ENCODE measurements around the gene ATP13A5. TPM values are rescaled to one million over a fixed set of nuclear protein-coding genes. Genes with fewer than 3 reads are reported as not detected.

Gene ATP13A5
- total RNA-seq, 1 experiment from 2014 or later: not detected

DNA sequence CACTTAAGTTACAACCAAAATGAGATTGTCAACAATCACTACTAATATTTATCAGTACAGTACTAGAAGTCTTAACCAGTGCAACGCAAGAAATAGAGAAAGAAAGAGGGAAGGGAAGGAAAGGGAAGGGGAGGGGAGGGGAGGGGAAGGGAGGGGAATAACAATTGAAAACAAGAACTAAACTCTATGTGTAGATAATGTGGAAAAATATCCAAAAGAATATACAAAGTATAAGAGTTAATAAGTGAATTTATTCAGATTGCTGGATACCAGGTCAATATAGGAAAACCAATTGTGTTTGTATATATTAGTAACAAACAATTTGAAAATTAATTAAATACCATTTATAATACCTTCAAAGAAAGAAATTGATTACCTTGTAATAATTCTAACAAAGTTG is 10.7 kb downstream of the ATP13A5 start:
- TF ChIP-seq, protein P1, sequence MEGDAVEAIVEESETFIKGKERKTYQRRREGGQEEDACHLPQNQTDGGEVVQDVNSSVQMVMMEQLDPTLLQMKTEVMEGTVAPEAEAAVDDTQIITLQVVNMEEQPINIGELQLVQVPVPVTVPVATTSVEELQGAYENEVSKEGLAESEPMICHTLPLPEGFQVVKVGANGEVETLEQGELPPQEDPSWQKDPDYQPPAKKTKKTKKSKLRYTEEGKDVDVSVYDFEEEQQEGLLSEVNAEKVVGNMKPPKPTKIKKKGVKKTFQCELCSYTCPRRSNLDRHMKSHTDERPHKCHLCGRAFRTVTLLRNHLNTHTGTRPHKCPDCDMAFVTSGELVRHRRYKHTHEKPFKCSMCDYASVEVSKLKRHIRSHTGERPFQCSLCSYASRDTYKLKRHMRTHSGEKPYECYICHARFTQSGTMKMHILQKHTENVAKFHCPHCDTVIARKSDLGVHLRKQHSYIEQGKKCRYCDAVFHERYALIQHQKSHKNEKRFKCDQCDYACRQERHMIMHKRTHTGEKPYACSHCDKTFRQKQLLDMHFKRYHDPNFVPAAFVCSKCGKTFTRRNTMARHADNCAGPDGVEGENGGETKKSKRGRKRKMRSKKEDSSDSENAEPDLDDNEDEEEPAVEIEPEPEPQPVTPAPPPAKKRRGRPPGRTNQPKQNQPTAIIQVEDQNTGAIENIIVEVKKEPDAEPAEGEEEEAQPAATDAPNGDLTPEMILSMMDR (conservative IDR thresholded peaks at IDR 0.05): no peak

More for the DNA sequence above, 10.7 kb downstream of the ATP13A5 start:
- Mint-ChIP-seq H3K27ac (no peak overlapping the region), H3K4me3 (no peak overlapping the region), H3K36me3 (ENCODE audit: insufficient read depth in 1 of 3, low read depth in 3 of 3) (no peaks in the 10 kb centered on the region), H3K9me3 (no peaks in the 10 kb centered on the region), H3K27me3 (ENCODE audit: low read depth) (no peaks in the 10 kb centered on the region), H3K4me1 (no peaks in the 10 kb centered on the region)
- Histone ChIP-seq H2BK5ac (ENCODE audit: insufficient read length, low read length) (no peak overlapping the region), H3K79me2 (ENCODE audit: insufficient read depth, low read length) (no peaks in the 10 kb centered on the region), H2AK5ac (ENCODE audit: insufficient read length, low read length) (no peak overlapping the region), H3K14ac (ENCODE audit: insufficient read depth, low read length) (no peak overlapping the region), H3K56ac (ENCODE audit: insufficient read length, low read depth, low read length) (no peak overlapping the region), H3K27me3 (ENCODE audit: insufficient read depth, low read length) (no peaks in the 10 kb centered on the region), H4K5ac (ENCODE audit: insufficient read length, low read depth, low read length) (no peak overlapping the region), H4K91ac (ENCODE audit: insufficient read length, low read depth, low read length) (no peak overlapping the region), H3K79me1 (ENCODE audit: insufficient read depth, low read depth, low read length, poor library complexity, severe bottlenecking) (no peaks in the 10 kb centered on the region), H2AFZ (ENCODE audit: low read length) (no peak overlapping the region), H4K20me1 (ENCODE audit: control insufficient read depth, insufficient read depth, insufficient read length) (no peaks in the 10 kb centered on the region), H3K27ac (ENCODE audit: insufficient read length, low read depth, low read length) (no peak overlapping the region), H3K4me1 (ENCODE audit: insufficient read depth, low read length) (no peaks in the 10 kb centered on the region), H2BK12ac (ENCODE audit: insufficient read length, low read depth, low read length) (no peak overlapping the region), H3T11ph (ENCODE audit: low read length) (no peak overlapping the region), H3K4me2 (ENCODE audit: insufficient read depth, insufficient read length, low read length) (no peak overlapping the region), H2BK120ac (ENCODE audit: low read depth, low read length, poor library complexity, severe bottlenecking) (no peak overlapping the region), H3K23ac (ENCODE audit: insufficient read length, low read depth, low read length) (no peak overlapping the region), H3K9ac (ENCODE audit: extremely low read depth, insufficient read length, low read length) (no peak overlapping the region), H3K23me2 (ENCODE audit: insufficient read length, low read depth, low read length, poor library complexity, severe bottlenecking) (no peaks in the 10 kb centered on the region), H2BK15ac (ENCODE audit: low read depth, low read length) (no peak overlapping the region), H3K9me3 (ENCODE audit: control insufficient read depth, low read depth, low read length) (no peaks in the 10 kb centered on the region), H4K8ac (replicated peaks; ENCODE audit: insufficient read length, low read depth, low read length) (no peak overlapping the region), H3K18ac (ENCODE audit: insufficient read length, low read depth, low read length) (no peak overlapping the region), H2BK20ac (ENCODE audit: low read depth, low read length, poor library complexity, severe bottlenecking) (no peak overlapping the region), H3K4ac (ENCODE audit: low read depth, low read length) (no peak overlapping the region)
- no CpG with 5 or more reads among the region's 1 CpG for WGBS (ENCODE audit: extremely low coverage, insufficient read length, low lambda C conversion rate)
- no peak for DNase-seq
